PC-9 (cell line): ENCODE data around the gene MUC3A.

Source experiments
- EZH2 ChIP-seq: fragments of 200-600 bp; sonication (generic); IDR thresholded peaks from 2 replicates; pipeline ENCODE4 v1.8.0; 2017; ENCODE audit warnings: antibody characterized with exemption, low read depth
- TF ChIP-seq, protein P1 (sequence below): fragments of 200-600 bp; sonication (generic); conservative IDR thresholded peaks from 2 replicates; pipeline ENCODE4 v1.6.1; 2017; ENCODE audit warnings: mixed run types, antibody characterized with exemption, mild to moderate bottlenecking, moderate library complexity

DNA sequence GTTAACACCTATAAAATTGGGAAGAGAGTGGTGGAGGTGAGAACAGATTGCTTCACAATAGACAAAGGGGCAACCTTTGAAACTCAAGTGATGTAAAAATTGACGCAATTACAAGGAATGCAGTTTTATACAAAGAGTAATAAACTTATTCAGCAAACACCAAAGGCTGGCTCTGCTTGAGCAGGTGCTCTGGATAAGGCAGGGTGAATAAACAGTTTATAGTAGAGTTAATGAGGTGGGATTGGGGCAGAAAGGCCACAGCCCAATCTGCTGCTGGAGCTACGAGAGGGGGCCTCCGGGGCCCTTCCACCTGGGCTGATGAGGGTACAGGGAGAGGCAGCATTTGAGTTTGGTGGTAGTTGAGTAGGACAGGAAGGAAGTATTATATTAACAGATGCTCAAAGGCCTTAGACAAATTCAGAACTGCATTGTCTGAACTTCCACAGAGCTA lies 26.1 kb downstream of the MUC3A start:
- TF ChIP-seq, protein P1, sequence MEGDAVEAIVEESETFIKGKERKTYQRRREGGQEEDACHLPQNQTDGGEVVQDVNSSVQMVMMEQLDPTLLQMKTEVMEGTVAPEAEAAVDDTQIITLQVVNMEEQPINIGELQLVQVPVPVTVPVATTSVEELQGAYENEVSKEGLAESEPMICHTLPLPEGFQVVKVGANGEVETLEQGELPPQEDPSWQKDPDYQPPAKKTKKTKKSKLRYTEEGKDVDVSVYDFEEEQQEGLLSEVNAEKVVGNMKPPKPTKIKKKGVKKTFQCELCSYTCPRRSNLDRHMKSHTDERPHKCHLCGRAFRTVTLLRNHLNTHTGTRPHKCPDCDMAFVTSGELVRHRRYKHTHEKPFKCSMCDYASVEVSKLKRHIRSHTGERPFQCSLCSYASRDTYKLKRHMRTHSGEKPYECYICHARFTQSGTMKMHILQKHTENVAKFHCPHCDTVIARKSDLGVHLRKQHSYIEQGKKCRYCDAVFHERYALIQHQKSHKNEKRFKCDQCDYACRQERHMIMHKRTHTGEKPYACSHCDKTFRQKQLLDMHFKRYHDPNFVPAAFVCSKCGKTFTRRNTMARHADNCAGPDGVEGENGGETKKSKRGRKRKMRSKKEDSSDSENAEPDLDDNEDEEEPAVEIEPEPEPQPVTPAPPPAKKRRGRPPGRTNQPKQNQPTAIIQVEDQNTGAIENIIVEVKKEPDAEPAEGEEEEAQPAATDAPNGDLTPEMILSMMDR, result no peak
- no peak for TF ChIP-seq EZH2
